ENCODE measurements around the gene ANKS1A.
"Not testable (repeated sequence)": the region's sequence is repeated elsewhere in the genome, so short reads cannot be mapped to it uniquely, and the experiment has no call there.

ANKS1A gene

DNA sequence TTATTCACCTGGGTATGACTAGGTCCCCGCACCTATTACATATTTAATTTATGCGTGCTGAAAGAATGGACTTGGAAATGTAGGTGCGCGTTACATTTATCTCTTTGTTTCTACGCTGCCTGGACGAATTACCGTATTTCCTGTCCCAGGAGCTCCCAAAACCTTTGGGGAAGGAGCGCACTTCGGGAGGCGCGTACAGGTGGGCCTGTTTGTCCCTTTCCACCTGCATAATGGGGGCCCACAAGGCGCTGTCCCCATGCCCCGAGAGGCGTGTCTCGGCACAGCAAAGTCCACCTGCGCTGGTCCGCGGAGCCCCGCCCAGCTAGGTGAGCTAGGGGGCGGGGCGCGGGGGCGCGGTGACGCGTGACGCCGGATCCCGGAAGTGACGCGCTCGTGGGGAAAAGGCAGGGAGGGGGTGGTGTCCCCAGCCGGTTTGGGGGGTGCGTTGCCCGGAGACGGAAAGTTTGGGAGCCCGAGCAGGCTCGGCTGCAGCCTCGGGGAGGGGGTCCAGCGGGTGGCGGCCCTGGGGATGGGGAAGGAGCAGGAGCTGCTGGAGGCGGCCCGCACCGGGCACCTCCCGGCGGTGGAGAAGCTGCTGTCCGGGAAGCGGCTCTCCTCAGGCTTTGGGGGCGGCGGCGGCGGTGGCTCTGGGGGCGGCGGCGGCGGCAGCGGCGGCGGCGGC is at the start of gene ANKS1A:
ANKS1A (plus strand) TSS at position 382 of the 682 bp plus-strand sequence; CDS start at position 530, 148 bp downstream.
- peak; percentile 75 for DNase-seq

DNA sequence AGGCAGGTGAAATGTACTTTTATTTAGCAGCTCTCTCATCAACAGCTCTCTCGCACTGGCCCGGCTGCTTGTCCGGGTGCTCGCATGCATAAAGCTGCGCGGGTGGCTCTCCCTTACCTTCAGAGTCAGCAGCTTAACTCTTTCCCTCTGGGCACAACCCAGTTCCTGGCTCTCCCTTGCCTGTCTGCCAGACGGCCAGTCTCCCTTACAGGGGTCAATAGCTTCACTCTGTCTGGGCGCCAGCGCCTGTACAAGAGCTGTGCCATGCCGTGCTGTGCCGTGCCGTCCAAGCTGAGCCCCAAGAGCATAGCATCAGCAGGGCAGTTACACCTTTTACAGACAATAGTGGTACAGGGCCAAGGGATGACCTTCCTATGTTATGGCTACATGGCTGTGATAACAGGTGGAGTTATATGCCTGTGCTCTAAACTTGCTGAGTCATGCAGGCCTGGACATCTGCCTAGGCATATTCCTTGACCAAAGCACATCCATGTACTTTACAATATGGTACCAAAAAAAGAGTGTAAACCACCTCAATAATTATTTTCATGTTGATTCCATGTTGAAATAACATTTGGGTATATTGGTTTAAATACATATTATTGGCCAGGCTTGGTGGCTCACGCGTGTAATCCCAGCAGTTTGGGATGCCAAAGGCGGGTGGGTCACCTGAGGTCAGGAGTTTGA is 49.2 kb upstream of the ANKS1A start:
- DNase-seq, result no peak

GRCh38 chr6:34849066-34849465 is 40.0 kb upstream of the ANKS1A start:
- DNase-seq, result not testable (repeated sequence)

DNA sequence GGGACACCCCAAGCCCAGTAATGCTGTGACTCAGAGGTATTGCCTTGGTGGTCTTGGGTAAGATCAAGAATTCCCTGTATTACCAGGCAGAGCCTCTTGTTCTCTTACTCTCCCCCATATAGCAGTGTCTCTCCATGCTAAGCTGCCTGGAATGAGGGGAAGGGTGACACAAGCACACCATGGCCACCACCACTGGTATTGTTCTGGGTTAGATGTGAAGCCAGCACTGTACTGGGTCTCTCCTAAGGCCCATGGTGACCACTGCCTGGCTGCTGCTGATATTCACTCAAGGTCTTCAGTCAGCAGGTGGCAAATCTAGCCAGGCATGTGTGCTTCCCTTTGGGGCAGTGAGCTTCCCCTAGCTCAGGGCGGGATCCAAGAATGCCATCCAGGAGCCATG is 37.7 kb upstream of the ANKS1A start:
- no peak for DNase-seq

DNA sequence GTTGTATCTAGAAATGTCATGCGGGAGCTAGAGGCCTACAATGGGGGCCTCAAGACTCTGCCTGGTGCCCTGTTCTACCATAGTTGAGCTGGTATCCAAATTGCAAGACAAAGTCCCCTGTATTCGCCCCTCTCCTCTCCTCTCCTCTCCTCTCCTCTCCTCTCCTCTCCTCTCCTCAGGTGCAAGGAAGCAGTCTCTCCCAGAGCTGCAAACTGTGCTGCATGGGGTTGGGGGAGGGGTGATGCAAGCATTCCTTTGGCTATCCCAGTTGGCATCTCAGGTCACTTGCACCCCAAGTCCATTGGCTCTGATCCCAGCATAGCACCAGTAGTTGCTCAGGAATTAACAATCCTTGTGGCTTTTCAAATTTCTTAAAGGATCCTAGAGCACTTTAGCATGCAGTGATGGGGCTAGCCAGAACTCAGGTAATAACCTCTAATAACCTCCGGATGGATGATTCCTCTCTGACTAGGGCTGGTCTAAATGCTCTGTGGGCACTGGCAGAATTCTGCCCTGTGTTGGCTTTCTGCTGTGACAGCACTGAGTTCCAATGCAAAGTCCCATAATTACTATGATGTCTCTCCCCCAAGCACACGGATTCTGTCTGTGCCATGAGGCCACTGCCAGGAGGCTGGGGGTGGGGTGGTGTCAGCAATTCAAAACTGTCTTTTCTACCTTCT is 36.5 kb upstream of the ANKS1A start:
- no peak for DNase-seq

GRCh38 chr6:34855463-34855862 is 33.6 kb upstream of the ANKS1A start:
- DNase-seq, result no peak

GRCh38 chr6:34858681-34859080 is 30.4 kb upstream of the ANKS1A start:
- no peak for DNase-seq

GRCh38 chr6:34859951-34860350 is 29.1 kb upstream of the ANKS1A start:
- DNase-seq, result no peak

DNA sequence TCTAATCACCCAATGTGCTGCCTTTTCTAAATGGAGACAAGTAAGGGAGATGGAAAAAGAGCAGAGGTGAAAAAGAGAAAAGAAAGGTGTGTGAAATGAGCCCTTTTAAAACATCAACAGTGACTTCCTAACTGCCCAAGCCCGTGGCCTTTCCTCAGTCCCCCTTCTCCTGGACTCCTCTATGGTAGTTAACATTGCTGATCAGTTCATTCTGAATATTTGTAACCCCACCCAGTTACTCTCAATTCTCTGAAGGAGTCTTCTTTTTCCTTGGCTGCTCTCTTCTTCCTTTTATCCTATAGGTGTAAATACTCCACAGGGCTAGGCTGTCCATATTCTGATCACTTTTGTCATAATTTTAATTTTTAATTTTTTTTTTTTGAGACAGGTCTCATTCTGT is 28.3 kb upstream of the ANKS1A start:
- DNase-seq, result no peak

GRCh38 chr6:34864007-34864406 is 25.0 kb upstream of the ANKS1A start:
- DNase-seq, result no peak

- no peak for DNase-seq
Measured at GRCh38 chr6:34865107-34865506, 23.9 kb upstream of the ANKS1A start.

DNA sequence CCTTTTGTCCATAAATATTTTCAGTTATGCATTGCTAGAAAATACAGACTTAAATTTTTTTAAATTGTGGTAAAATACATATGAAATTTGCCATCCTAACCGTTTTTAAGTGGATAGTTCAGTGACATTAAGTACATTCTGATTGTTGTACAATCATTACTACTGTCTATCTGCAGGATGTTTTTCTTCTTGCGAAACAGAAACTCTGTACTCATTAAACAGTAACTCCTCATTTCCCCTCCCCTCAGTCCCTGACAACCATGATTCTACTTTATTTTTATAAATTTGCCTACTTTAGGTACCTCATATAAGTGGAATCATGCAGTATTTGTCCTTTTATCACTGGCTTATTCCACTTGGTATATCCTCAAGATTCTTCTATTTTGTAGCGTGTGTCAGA is 22.5 kb upstream of the ANKS1A start:
- no peak for DNase-seq

GRCh38 chr6:34867484-34867883 is 21.6 kb upstream of the ANKS1A start:
- DNase-seq, result no peak

GRCh38 chr6:34871853-34872252 is 17.2 kb upstream of the ANKS1A start:
- DNase-seq, result no peak

GRCh38 chr6:34872332-34872731 is 16.7 kb upstream of the ANKS1A start:
- no peak for DNase-seq

GRCh38 chr6:34875292-34876213 is 13.5 kb upstream of the ANKS1A start:
- no peak for DNase-seq

GRCh38 chr6:34876472-34876871 is 12.6 kb upstream of the ANKS1A start:
- DNase-seq, result no peak

- no peak for DNase-seq
Measured at GRCh38 chr6:34877259-34877658, 11.8 kb upstream of the ANKS1A start.

DNA sequence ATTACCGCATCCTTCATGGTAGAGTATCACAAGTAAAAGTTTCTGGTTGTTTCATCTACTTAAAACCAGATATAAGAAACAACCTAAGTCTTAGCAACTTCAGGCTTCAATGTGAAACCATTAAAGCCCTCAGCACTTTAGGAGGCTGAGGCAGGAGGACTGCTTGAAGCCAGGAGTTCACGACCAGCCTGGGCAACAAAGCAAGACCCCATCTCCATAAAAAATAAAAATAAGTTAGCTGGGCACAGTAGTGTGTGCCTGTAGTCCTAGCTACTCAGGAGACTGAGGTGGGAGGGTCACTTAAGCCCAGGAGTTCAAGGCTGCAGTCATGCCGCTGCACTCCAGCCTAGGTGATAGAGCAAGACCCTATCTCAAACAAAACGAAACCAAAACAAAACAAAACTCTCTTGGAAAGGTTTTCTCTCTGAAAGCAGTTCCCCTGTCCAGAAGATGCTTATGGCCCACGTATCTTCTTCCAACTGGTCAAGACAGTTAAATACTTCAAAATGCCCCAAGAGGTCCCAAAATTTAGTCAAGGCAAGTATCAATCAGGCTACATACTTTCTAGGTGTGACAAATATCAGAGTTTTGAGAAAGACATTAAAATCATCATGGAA is 11.1 kb upstream of the ANKS1A start:
- no peak for DNase-seq

GRCh38 chr6:34884073-34884472 is 5.0 kb upstream of the ANKS1A start:
- DNase-seq, result not testable (repeated sequence)

GRCh38 chr6:34884996-34885395 is 4.1 kb upstream of the ANKS1A start:
- no peak for DNase-seq

- DNase-seq, result not testable (repeated sequence)
Measured at GRCh38 chr6:34885837-34886236, 3.2 kb upstream of the ANKS1A start.
